DOHH2 (cell line): ENCODE data around the gene ERCC8.

Experiments
- H3F3A ChIP-seq: fragments of 200-600 bp; sonication (generic), shearing (Covaris generic); 2 replicates; pipeline ENCODE4 v1.6.0; 2016; ENCODE audit warnings: antibody characterized with exemption, mild to moderate bottlenecking; ENCODE audit not compliant: control insufficient read depth, insufficient read depth
- H3K27ac ChIP-seq: fragments of 200-600 bp; sonication (generic); 2 replicates; pipeline ENCODE4 v1.5.1; 2014; ENCODE audit warnings: low read depth, mild to moderate bottlenecking, low read length, moderate library complexity
- H3K27me3 ChIP-seq: fragments of 200-600 bp; sonication (generic); 2 replicates; pipeline ENCODE4 v1.6.1; 2014; ENCODE audit warnings: mild to moderate bottlenecking, low read length, mixed read lengths; ENCODE audit not compliant: control insufficient read depth
- H3K36me3 ChIP-seq: fragments of 200-600 bp; sonication (generic); 2 replicates; pipeline ENCODE4 v1.6.1; 2014; ENCODE audit warnings: mild to moderate bottlenecking, low read length, moderate library complexity, mixed read lengths; ENCODE audit not compliant: control insufficient read depth
- H3K4me1 ChIP-seq: fragments of 200-600 bp; sonication (generic); 2 replicates; pipeline ENCODE4 v1.6.1; 2014; ENCODE audit warnings: mild to moderate bottlenecking, low read length, mixed read lengths; ENCODE audit not compliant: control insufficient read depth
- H3K4me2 ChIP-seq: fragments of 200-600 bp; sonication (generic); 2 replicates; pipeline ENCODE4 v1.6.0; 2014; ENCODE audit warnings: mild to moderate bottlenecking, low read length, moderate library complexity
- H3K4me3 ChIP-seq: fragments of 200-600 bp; sonication (generic); 2 replicates; pipeline ENCODE4 v1.5.1; 2014; ENCODE audit warnings: mild to moderate bottlenecking, low read length, mixed read lengths
- H3K79me2 ChIP-seq: fragments of 200-600 bp; sonication (generic); 2 replicates; pipeline ENCODE4 v1.6.1; 2014; ENCODE audit warnings: mild to moderate bottlenecking, low read length, mixed read lengths; ENCODE audit not compliant: control insufficient read depth
- H3K9me2 ChIP-seq: fragments of 200-600 bp; sonication (generic); replicated peaks from 2 replicates; pipeline ENCODE4 v1.6.1; 2014; ENCODE audit warnings: mild to moderate bottlenecking, low read length, mixed read lengths; ENCODE audit not compliant: control insufficient read depth
- H3K9me3 ChIP-seq: fragments of 200-600 bp; sonication (generic); 2 replicates; pipeline ENCODE4 v1.6.1; 2014; ENCODE audit warnings: antibody characterized with exemption, low read length, mixed read lengths; ENCODE audit not compliant: control insufficient read depth, insufficient read depth
- H4K20me1 ChIP-seq: fragments of 200-600 bp; sonication (generic); 2 replicates; pipeline ENCODE4 v1.6.0; 2014; ENCODE audit warnings: low read depth, mild to moderate bottlenecking, antibody characterized with exemption, low read length, moderate library complexity; ENCODE audit not compliant: control insufficient read depth, insufficient read depth
- EZH2phosphoT487 ChIP-seq: fragments of 200-600 bp; sonication (generic); IDR thresholded peaks from 2 replicates; pipeline ENCODE4 v1.6.1; 2017; ENCODE audit warnings: borderline replicate concordance, mild to moderate bottlenecking, antibody characterized with exemption, low read length, moderate library complexity, mixed read lengths
- TF ChIP-seq, protein P1 (sequence below): fragments of 200-600 bp; sonication (generic); IDR thresholded peaks from one replicate; pipeline ENCODE4 v1.5.1; 2014; ENCODE audit warnings: antibody characterized with exemption, mild to moderate bottlenecking, low read depth, low read length; ENCODE audit not compliant: poor library complexity, severe bottlenecking

Gene ERCC8

DNA sequence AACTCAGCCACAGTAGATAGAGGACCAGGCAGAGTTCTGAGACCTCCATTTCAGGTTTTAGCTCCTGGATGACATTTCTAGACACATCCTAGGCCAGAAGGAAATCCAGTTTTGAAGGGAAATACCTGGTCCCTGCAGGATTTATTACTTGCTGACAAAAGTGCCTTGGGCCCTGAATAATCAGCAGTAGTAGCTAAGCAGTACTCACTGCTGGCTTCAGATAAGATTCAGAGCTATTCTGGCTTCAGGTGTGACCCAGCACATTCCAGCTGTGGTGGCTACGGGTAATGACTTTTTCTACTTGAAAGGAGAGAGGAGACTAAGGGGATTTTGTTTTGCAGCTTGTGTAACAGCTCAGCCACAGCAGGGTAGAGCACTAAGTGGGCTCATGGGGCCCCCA, 34.1 kb upstream of the ERCC8 start:
- Histone ChIP-seq H3K9me3 (no peaks in the 10 kb centered on the region), H3K27me3 (no peaks in the 10 kb centered on the region), H3K79me2 (peaks cover 21% of the 10 kb centered on the region), H3F3A (no peaks in the 10 kb centered on the region), H3K4me2 (no peak overlapping the region), H3K9me2 (no peaks in the 10 kb centered on the region), H3K36me3 (no peaks in the 10 kb centered on the region), H3K4me1 (no peaks in the 10 kb centered on the region), H4K20me1 (no peaks in the 10 kb centered on the region), H3K27ac (no peak overlapping the region), H3K4me3 (no peak overlapping the region)
- TF ChIP-seq, protein P1, sequence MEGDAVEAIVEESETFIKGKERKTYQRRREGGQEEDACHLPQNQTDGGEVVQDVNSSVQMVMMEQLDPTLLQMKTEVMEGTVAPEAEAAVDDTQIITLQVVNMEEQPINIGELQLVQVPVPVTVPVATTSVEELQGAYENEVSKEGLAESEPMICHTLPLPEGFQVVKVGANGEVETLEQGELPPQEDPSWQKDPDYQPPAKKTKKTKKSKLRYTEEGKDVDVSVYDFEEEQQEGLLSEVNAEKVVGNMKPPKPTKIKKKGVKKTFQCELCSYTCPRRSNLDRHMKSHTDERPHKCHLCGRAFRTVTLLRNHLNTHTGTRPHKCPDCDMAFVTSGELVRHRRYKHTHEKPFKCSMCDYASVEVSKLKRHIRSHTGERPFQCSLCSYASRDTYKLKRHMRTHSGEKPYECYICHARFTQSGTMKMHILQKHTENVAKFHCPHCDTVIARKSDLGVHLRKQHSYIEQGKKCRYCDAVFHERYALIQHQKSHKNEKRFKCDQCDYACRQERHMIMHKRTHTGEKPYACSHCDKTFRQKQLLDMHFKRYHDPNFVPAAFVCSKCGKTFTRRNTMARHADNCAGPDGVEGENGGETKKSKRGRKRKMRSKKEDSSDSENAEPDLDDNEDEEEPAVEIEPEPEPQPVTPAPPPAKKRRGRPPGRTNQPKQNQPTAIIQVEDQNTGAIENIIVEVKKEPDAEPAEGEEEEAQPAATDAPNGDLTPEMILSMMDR, result no peak
- no peak for TF ChIP-seq EZH2phosphoT487

DNA sequence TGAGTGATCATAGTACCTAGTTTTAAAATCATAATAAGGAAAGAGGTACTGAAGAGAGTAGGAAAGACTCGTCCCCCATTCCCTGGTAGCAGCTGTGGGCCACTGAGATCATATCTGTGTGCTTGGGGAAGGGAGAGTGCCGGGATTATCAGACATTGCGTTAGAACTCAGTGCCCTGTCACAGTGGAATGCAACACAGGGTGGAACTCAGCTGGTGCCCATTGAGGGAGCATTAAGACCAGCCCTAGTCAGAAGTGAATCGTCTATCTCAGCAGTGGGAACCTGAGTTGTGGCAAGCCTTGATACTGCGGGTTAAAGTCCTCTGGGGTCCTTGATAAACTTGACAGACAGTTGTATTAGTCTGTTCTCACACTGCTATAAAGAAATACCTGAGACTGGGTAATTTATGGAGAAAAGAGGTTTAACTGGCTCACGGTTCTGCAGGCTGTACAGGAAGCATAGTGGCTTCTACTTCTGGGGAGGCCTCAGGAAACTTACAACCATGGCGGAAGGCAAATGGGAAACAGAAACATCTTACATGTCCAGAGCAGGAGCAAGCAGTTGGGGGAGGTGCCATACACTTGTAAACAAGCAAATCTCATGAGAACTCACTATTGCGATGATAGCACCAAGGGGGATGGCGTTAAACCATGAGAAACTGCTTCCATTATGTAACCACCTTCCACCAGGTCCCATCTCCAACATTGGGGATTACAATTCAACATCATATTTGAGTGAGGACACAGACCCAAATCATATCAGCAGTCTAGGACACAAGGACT, 33.3 kb upstream of the ERCC8 start:
- H3K36me3 ChIP-seq, result no peaks in the 10 kb centered on the region
- no peaks in the 10 kb centered on the region for H3K9me2 ChIP-seq
- H3K4me3 ChIP-seq, result no peak overlapping the region
- no peaks in the 10 kb centered on the region for H3F3A ChIP-seq
- H3K79me2 ChIP-seq, result peaks cover 27% of the 10 kb centered on the region
- H3K4me1 ChIP-seq, result no peaks in the 10 kb centered on the region
- H3K27ac ChIP-seq, result no peak overlapping the region
- no peak for TF ChIP-seq EZH2phosphoT487
- TF ChIP-seq, protein P1, result no peak
- H3K4me2 ChIP-seq, result no peak overlapping the region
- H3K27me3 ChIP-seq, result no peaks in the 10 kb centered on the region
- no peaks in the 10 kb centered on the region for H4K20me1 ChIP-seq
- no peaks in the 10 kb centered on the region for H3K9me3 ChIP-seq

DNA sequence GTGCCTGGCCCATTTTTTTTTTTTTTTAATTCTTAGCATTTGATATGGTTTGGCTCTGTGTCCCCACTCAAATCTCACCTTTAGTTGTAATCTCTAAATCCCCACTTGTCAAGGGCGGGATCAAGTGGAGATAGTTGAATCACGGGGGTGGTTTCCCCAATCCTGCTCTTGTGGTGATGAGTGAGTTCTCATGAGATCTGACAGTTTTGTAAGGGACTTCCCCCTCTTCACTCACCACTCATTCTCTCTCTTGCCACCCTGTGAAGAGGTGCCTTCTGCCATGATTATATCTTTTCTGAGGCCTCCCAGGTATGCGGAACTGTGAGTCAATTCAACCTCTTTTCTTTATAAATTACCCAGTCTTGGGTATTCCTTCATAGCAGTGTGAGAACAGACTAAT, 27.4 kb upstream of the ERCC8 start:
- no peaks in the 10 kb centered on the region for H3K27me3 ChIP-seq
- H3K4me1 ChIP-seq, result no peaks in the 10 kb centered on the region
- no peak overlapping the region for H3K27ac ChIP-seq
- peaks cover 61% of the 10 kb centered on the region for H3K79me2 ChIP-seq
- no peaks in the 10 kb centered on the region for H3K36me3 ChIP-seq
- no peaks in the 10 kb centered on the region for H4K20me1 ChIP-seq
- TF ChIP-seq EZH2phosphoT487, result no peak
- TF ChIP-seq, protein P1, result no peak
- H3K4me2 ChIP-seq, result no peak overlapping the region
- no peak overlapping the region for H3K4me3 ChIP-seq
- no peaks in the 10 kb centered on the region for H3K9me2 ChIP-seq
- no peaks in the 10 kb centered on the region for H3F3A ChIP-seq
- H3K9me3 ChIP-seq, result peaks cover 13% of the 10 kb centered on the region; the same call in 1 of the 2 replicates
